IPS-NIHi11 (cell line): ENCODE results near the gene ENPP6.
A peak's percentile ranks its signal among the peaks of the same experiment; 100 is the strongest.

Experiments
- DNase-seq: peaks from one replicate; pipeline ENCODE4 v3.0.0; 2012; ENCODE audit warnings: mixed read lengths, low spot score

The ENPP6 gene

GRCh38 chr4:184190711-184191110 lies 27.0 kb downstream of the ENPP6 start:
- no peak for DNase-seq

- no peak for DNase-seq
These were observed 27.7 kb downstream of the ENPP6 start for GRCh38 chr4:184189966-184190365.

GRCh38 chr4:184188443-184189400 lies 29.0 kb downstream of the ENPP6 start:
- DNase-seq = no peak

- no peak for DNase-seq
These were observed 40.4 kb downstream of the ENPP6 start for GRCh38 chr4:184177271-184177670.

GRCh38 chr4:184174571-184175488 lies 42.8 kb downstream of the ENPP6 start:
- no peak for DNase-seq

GRCh38 chr4:184171011-184171410 lies 46.7 kb downstream of the ENPP6 start:
- peak; percentile 58 for DNase-seq

DNA sequence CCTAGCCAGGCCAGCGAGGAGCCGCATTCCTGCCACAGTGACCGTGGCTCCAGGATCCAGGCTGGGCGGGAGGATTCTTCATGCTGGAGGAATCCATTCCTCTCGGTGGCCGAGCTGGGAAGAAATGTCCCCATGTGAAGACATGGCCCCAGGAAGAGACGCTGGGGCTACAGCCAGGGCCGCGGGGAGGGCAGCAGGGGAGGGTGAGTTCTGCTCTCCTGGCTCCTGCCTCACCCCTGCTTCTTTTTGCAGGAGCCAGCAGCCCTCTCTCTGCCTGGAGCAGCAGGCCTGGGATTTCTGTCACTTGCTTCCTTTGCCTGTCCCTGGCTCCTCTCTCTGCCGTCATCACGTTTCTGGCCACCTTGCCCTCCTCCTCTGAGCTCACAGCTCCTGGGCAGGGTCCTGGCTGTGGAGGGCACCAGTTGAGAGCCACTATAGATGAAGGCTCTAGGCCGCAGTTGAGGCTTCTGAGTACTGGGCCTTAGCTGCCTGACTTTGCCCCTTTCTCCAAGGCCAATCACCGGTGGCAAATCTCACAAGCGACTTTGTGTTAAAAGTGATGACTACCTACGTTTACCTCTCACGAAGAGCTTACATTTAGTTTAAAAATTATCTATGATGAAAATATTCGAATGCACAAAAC lies 48.3 kb downstream of the ENPP6 start:
- no peak for DNase-seq

DNA sequence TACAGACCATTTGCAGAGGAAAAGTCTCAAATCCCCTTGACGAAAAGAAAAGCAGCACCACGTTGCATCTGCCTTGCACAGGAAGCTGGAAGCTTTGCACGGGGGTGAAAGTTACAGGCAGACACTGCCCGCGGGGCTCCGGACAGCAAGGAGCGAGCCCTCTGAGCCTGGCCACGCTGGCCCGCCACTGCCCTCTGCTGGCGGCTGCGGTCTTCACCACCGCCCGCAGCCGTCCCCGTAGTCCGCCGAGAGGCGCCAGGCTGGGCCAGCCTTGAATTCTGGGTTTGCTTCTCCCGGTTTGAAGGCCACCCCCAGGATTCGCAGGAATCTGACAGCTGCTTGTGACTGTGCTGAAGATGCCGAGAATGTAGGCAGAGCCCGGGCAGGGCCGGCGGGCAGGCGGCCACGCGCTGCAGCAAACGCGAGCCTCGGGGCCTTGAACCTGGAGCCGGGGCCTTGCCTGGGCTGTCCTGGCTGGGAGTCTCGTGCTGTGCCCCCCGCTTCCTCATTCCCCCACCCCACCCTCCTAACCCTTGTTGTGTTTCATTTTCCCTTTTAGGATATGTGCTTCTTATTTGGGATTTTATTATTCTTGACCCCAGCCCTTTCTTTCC lies 49.2 kb downstream of the ENPP6 start:
- peak; percentile 87 for DNase-seq

- DNase-seq = peak; percentile 61
These were observed 50.1 kb downstream of the ENPP6 start for GRCh38 chr4:184167576-184167975.

DNA sequence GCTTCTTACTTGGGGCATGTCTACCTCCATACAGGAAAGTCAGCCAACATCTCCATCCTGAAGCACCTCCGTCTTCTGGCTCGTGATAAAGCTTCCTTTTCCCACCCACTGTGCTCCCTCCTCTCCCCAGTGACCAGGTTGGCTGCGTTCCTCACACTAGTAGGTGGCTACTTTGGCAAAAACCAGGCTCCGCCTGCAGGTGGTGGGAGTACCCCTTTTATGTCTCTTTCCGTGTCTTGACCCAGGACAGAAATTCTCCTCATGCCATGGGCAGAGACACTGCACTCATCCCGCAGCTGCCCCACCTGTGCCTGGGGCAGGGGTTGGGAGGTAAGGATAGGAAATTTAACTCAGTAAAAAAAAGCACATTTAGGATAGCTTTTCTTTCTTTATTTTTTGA lies 50.9 kb downstream of the ENPP6 start:
- peak; percentile 29 for DNase-seq

- peak; percentile 36 for DNase-seq
These were observed 52.4 kb downstream of the ENPP6 start for GRCh38 chr4:184165291-184165690.

- peak; percentile 83 for DNase-seq
These were observed 53.9 kb downstream of the ENPP6 start for GRCh38 chr4:184163813-184164212.

DNA sequence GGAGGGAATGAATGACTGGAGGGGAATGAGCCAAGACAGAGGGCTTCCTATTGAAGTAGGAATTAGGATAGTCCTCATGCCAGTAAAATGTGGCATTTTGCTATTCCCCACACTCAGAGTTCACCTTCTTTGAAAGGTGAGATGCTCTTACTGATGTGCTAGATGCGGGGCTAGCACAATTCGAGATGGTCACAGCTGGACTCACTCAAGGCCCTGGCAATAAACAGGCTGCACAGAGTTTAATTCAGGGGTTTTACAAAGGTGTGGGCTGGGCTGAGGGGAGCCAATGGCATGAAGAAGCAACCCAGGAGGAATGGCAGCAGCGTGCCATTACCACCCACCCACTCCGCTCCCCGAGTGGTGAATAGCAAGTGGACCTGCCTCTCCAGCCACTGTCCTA lies 55.1 kb downstream of the ENPP6 start:
- DNase-seq = no peak

DNA sequence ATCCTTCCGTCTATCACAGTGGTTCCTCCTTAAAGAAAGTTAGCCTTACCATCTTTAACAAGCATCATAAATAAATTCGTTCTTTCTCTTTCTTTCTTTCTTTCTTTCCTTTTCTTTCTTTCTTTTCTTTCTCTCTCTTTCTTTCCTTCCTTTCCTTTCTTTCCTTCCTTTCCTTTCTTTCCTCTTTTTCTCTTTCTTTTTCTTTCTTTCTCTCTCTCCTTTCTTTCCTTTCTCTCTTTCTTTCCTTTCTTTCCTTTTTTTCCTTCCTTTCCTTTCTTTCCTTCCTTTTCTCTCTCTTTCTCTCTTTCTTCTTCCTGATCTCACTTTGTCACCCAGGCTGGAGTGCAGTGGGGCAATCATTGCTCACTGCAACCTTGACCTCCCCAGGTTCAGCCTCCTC lies 60.4 kb downstream of the ENPP6 start:
- no peak for DNase-seq

DNA sequence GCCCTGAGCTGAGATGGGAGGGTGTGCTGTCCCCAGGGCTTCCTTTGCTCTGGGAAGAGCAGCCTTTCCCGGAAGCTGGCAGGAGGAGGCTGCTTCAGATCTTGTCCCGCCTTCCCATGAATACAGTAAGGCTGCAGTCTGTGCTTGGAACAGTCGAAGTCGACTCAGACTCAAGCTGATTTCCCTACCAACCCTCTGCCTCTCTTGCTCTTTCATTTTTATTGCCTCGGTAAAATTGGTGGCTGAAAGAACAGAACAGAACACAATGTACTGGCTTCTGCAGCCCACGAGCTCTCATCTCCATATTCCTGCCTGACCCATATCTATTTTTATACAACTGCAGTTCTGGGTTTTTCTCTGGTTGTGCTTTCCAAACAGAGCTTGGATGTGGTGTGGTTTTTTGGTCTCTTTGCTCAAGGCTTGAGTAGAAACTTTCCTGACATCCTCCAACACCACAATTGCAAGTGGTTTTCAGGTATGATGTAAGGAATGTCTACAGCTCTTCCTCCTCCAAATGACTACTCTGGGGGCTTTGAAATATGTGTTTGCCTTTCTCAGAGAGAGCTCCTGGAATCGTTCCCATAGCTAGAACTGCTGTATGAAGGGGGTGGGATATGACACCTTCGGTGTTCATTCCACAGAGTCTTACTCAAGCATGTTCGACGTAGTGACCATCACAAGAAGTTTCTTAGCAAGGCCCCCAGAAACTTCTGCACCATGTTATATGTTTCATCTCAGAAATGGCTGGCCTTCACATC lies 61.3 kb downstream of the ENPP6 start:
- DNase-seq = no peak

DNA sequence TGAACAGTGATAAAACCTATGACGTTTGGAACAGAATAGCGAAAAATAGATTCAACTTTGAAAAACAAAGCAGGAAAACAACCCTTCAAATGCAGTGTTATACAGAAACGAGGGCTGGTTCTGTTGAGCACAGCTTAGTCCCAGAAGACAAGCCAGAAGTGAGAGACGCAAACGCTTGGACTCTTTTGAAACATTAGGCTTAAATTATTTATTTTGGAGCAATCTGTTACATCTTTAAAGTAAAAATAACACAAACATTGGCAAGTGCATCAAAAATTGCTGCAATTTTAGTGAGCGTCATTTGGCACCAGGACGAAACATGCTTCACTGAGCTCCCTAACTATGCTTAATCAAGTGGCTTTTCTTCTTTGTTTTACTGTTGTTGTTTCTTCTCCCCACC lies 63.5 kb downstream of the ENPP6 start:
- DNase-seq = no peak

- DNase-seq = no peak
These were observed 63.9 kb downstream of the ENPP6 start for GRCh38 chr4:184153781-184154180.

- no peak for DNase-seq
These were observed 65.6 kb downstream of the ENPP6 start for GRCh38 chr4:184151988-184152485.

GRCh38 chr4:184150102-184150839 lies 67.4 kb downstream of the ENPP6 start:
- no peak for DNase-seq
